Right lobe of liver (tissue), 4 donors: Measurements from ENCODE around the gene ATOH8.

Experiments used
- CTCF ChIP-seq, 4 donors: fragments of 200-600 bp in 3 of 4; fragments of 450-650 bp in 1 of 4; IDR thresholded peaks; one replicate each; pipeline versions ENCODE4 v1.5.1 to v1.8.0; 2016 to 2022; ENCODE audit warnings: antibody characterized with exemption in 4 of 4, mild to moderate bottlenecking in 2 of 4
- POLR2A ChIP-seq: fragments of 450-650 bp; IDR thresholded peaks from one replicate; pipeline ENCODE4 v1.6.1; 2017; ENCODE audit warnings: antibody characterized with exemption, mild to moderate bottlenecking
- donor health status: DM: no; HTN: no; CAD: no.
- donor health status: DM: no; HTN: no; CAD: no.
- donor health status: DM: no; HTN: yes; CAD: no.

- TF ChIP-seq CTCF (IDR thresholded peaks at IDR 0.05) (no peak), POLR2A (no peak)
Observed at GRCh38 chr2:85812094-85812735, 58.4 kb downstream of the ATOH8 start.
